ENCODE results near the gene DENND1A.
"Not testable (repeated sequence)": the region's sequence is repeated elsewhere in the genome, so short reads cannot be mapped to it uniquely, and the experiment has no call there.

The DENND1A gene

GRCh38 chr9:123948286-123948685 is 18.4 kb upstream of the DENND1A start:
- no peak for DNase-seq (ENCODE audit: low read depth in 2 of 2)

GRCh38 chr9:123947326-123947725 is 17.4 kb upstream of the DENND1A start:
- no peak for DNase-seq (ENCODE audit: low read depth in 2 of 2)

DNA sequence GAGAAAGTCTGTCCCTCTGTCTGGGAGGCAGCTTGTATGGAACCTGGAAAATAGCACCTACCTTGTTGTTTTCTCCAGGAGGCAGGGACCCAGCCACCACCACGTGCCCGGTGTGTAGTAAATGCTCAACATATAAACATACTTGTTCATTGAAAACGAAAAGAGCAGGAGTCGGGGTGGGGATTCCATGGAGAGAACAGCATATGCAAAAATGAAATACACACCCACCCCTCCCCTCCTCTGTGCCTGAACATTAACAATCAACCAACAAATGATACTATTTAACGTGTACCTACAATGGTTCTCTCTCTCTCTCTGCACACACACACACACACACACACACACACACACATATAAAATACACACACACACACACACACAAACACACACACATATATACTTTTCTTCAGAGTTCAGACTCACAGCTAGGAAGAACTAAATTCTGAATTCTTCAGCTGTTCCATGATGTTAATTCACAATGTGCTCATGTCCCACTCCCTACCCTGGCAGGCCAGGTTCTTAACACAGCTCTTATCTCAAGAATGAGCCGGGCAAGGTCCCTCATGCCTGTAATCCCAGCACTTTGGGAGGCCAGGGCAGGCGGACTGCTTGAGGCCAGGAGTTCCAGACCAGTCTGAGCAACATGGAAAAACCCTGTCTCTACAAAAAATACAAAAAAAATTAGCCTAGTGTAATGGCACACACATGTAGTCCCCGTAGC is 16.3 kb upstream of the DENND1A start:
- DNase-seq (ENCODE audit: low read depth in 2 of 2): no peak

GRCh38 chr9:123945532-123945931 is 15.6 kb upstream of the DENND1A start:
- no peak for DNase-seq (ENCODE audit: low read depth in 2 of 2)

DNA sequence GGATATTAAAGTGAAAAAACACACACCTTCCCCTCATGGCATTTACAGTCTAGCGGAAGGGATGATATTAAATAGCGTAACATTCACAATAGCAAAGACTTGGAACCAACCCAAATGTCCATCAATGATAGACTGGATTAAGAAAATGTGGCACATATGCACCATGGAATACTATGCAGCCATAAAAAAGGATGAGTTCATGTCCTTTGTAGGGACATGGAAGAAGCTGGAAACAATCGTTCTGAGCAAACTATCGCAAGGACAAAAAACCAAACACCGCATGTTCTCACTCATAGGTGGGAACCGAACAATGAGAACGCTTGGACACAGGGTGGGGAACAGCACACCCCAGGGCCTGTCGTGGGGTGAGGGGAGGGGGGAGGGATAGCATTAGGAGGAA is 14.5 kb upstream of the DENND1A start:
- DNase-seq (ENCODE audit: low read depth in 2 of 2): not testable (repeated sequence)

DNA sequence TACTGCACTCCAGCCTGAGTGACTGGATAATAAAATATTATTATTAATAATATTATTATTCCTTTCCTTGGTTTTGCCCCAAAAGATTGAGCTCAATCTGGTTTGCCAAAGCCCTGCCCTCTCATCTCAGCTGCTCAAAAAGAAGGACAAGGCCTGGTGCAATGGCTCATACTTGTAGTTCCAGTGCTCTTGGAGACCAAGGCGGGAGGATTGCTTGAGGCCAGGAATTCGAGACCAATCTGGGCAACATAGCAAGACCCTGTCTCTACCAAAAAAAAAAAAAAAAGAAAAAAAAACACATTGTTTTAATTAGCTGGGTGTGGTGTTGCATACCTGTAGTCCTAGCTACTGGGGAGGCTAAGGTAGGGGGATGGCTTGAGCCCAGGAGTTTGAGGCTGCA is 13.7 kb upstream of the DENND1A start:
- DNase-seq (ENCODE audit: low read depth in 2 of 2): no peak

GRCh38 chr9:123942542-123942941 is 12.6 kb upstream of the DENND1A start:
- no peak for DNase-seq (ENCODE audit: low read depth in 2 of 2)

DNA sequence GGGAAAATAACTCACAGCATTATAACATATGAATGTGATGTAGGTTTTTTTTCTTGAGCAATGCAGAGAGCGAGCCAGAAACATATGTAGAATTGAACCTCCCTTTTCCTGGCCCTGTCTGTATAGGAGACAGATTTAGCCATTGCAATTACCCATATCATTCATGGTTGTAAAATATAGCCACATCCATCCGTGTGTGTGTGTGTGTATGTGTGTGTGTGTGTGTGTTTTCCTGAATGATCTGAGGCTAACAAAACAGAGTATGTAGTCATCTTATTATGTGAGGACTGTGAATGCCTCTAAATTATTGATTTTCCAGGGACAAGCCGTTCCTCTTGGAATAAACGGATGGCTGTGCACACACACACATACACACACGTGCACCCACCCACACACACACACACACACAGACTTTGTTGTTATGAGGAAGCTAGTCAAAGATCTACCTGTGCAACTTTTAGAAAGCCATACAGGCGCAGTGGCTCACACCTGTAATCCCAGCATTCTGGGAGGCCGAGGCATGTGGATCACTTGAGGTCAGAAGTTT is 11.7 kb upstream of the DENND1A start:
- no peak for DNase-seq (ENCODE audit: low read depth in 2 of 2)

DNA sequence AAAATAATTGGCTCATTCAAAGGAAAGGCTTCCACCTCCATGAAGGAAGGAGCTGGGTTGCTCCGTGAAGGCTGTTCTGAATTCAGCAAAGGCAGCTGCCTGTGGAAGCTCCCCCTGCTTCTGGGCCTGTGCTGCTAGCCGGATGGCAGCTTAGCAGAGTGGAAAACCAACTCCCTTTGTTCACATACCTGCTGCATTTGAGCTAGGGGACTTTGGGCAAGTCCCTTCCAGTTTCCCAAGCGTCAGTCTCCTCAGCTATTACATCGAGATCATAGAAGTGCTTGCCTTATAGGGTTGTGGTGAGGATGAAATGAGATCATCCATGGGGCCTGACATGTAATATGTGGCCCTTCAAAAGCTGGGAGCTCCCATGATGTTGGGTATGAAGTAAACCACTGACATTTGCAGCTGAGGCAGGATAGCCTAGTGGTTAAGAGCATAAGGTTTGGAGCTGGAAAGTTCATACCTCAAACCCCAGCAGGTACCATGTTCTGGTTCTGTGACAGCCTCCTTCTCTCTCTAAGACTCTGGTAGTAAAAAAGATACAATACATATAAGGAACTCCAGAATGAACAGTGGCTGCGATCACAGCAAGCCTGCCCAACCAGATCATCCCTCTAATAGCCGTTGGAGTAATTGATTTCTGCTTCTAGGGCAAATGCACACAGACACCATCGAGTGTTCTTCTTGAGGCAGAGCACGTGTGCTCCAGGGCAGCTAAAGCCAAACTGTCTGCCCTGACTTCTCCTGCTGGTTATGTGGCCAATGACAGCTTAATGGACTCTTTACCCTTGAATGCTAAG is 11.0 kb upstream of the DENND1A start:
- no peak for DNase-seq (ENCODE audit: low read depth in 2 of 2)

GRCh38 chr9:123938401-123938800 is 8.5 kb upstream of the DENND1A start:
- no peak for DNase-seq (ENCODE audit: low read depth in 2 of 2)

GRCh38 chr9:123936575-123936974 is 6.6 kb upstream of the DENND1A start:
- DNase-seq (ENCODE audit: low read depth in 2 of 2): not testable (repeated sequence)

- DNase-seq (ENCODE audit: low read depth in 2 of 2): no peak
These were observed 3.7 kb upstream of the DENND1A start for GRCh38 chr9:123933440-123934212.

- peak; percentile 4 to 17 for DNase-seq (ENCODE audit: low read depth in 2 of 2)
These were observed 603 bp downstream of the DENND1A start for GRCh38 chr9:123929177-123929869.

DNA sequence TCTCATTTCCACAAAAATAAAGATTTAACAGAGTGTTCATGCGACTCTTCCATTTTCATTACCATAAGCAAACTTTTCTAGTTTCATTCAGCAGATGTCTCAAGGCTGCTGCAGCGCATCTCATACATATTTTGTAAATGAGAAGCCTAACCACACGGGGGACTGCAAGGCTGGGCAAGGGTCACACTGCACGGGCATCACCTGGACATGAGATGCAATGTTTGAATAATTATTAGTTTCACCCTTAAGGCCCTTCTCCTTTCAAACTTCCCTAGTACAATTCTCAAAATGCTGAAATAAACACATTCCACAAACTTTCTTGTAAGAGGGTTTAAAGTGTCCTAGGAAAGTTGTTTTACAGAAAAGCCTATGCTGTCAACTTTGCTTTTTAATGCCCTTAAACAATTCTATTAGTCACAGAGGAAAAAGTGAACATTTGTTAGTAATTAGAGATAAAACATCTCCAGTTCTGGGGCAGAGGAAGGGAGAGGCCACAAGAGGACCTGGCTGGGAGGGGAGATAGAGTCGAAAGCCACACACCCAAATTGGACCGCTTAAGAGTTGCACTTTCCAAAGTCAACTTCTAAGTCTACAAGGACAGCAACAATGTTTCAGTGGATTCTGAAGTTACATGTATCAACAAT is 1.3 kb downstream of the DENND1A start:
- no peak for DNase-seq (ENCODE audit: low read depth in 2 of 2)

- DNase-seq (ENCODE audit: low read depth in 2 of 2): no peak
These were observed 2.0 kb downstream of the DENND1A start for GRCh38 chr9:123927625-123928532.

- DNase-seq (ENCODE audit: low read depth in 2 of 2): no peak
These were observed 3.0 kb downstream of the DENND1A start for GRCh38 chr9:123926941-123927340.

- DNase-seq (ENCODE audit: low read depth in 2 of 2): no peak
These were observed 4.1 kb downstream of the DENND1A start for GRCh38 chr9:123925819-123926218.

- DNase-seq (ENCODE audit: low read depth in 2 of 2): no peak
These were observed 4.8 kb downstream of the DENND1A start for GRCh38 chr9:123925161-123925560.

DNA sequence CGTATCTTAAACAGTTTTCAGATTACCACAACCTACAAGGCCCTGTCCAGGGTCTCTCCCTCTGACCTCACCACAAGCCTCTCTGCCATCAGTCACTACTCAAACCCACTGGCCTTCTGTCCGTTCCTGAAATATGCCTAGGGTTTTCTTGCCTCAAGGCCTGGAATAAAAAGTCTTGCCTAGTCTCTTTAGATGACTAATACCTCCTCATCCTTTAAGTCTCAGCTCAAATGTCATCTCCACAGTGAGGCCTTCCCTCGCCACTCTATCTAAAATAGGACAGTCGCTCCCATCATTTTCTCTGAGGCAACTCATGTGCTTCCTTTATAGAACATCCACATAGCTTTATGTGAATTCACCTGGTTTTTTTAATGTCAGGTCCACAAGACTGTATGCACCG is 5.2 kb downstream of the DENND1A start:
- no peak for DNase-seq (ENCODE audit: low read depth in 2 of 2)

GRCh38 chr9:123923884-123924283 is 6.0 kb downstream of the DENND1A start:
- DNase-seq (ENCODE audit: low read depth in 2 of 2): no peak

All from stimulated activated CD8-positive, alpha-beta memory T cell treated with anti-CD3 and anti-CD28 coated beads, Interleukin-2, amount 100 ng/mL, for 48 hours (primary cell).